MM.1S (cell line): ENCODE data around the gene SLC4A7.
"Not testable (repeated sequence)": the region's sequence is repeated elsewhere in the genome, so short reads cannot be mapped to it uniquely, and the experiment has no call there.

Source experiments
- DNase-seq: peaks from one replicate; pipeline ENCODE4 v3.0.0-alpha.2; 2015
- H2AFZ ChIP-seq: fragments of 300-600 bp; sonication (generic); 2 replicates; pipeline ENCODE4 v1.6.0; 2016; ENCODE audit warnings: antibody characterized with exemption, low read length
- H3F3A ChIP-seq: fragments of 300-600 bp; sonication (generic); 2 replicates; pipeline ENCODE4 v1.6.1; 2016; ENCODE audit warnings: mild to moderate bottlenecking, antibody characterized with exemption, low read length, moderate library complexity, mixed read lengths; ENCODE audit not compliant: insufficient read depth
- H3K27ac ChIP-seq: fragments of 300-600 bp; sonication (generic); 2 replicates; pipeline ENCODE4 v1.5.1; 2016; ENCODE audit warnings: mild to moderate bottlenecking, low read length
- H3K27me3 ChIP-seq: fragments of 300-600 bp; sonication (generic); replicated peaks from 2 replicates; pipeline ENCODE4 v1.6.0; 2016; ENCODE audit warnings: low read length; ENCODE audit not compliant: insufficient read depth
- H3K36me3 ChIP-seq: fragments of 300-600 bp; sonication (generic); replicated peaks from 2 replicates; pipeline ENCODE4 v1.6.1; 2016; ENCODE audit warnings: mild to moderate bottlenecking, low read length, mixed read lengths; ENCODE audit not compliant: insufficient read depth
- H3K4me1 ChIP-seq: fragments of 300-600 bp; sonication (generic); 2 replicates; pipeline ENCODE4 v1.6.1; 2016; ENCODE audit warnings: low read length, mixed read lengths
- H3K4me2 ChIP-seq: fragments of 300-600 bp; sonication (generic); 2 replicates; pipeline ENCODE4 v1.6.0; 2016; ENCODE audit warnings: low read depth, low read length
- H3K4me3 ChIP-seq: fragments of 300-600 bp; sonication (generic); 2 replicates; pipeline ENCODE4 v1.5.1; 2016; ENCODE audit warnings: low read length, mixed read lengths
- H3K79me2 ChIP-seq: fragments of 300-600 bp; sonication (generic); 2 replicates; pipeline ENCODE4 v1.6.1; 2016; ENCODE audit warnings: mixed run types, low read length, mixed read lengths
- H3K9ac ChIP-seq: fragments of 300-600 bp; sonication (generic); 2 replicates; pipeline ENCODE4 v1.6.1; 2016; ENCODE audit warnings: low read length, mixed read lengths
- H3K9me2 ChIP-seq: fragments of 300-600 bp; sonication (generic); replicated peaks from 2 replicates; pipeline ENCODE4 v1.6.1; 2016; ENCODE audit warnings: mild to moderate bottlenecking, low read length, mixed read lengths; ENCODE audit not compliant: insufficient read depth
- H3K9me3 ChIP-seq: fragments of 300-600 bp; sonication (generic); replicated peaks from 2 replicates; pipeline ENCODE4 v1.6.1; 2016; ENCODE audit warnings: mild to moderate bottlenecking, low read length, mixed read lengths; ENCODE audit not compliant: insufficient read depth
- H4K20me1 ChIP-seq: fragments of 300-600 bp; sonication (generic); 2 replicates; pipeline ENCODE4 v1.6.1; 2016; ENCODE audit warnings: mild to moderate bottlenecking, low read length, moderate library complexity, mixed read lengths; ENCODE audit not compliant: insufficient read depth
- CTCF ChIP-seq: fragments of 300-600 bp; sonication (generic); IDR thresholded peaks from 2 replicates; pipeline ENCODE4 v1.5.1; 2016; ENCODE audit warnings: antibody characterized with exemption, low read length, mixed read lengths
- EZH2 ChIP-seq: fragments of 300-600 bp; sonication (generic); optimal IDR thresholded peaks from 2 replicates; pipeline ENCODE3; 2017; ENCODE audit warnings: low read depth, mild to moderate bottlenecking, antibody characterized with exemption, low read length, mixed read lengths
- EZH2phosphoT487 ChIP-seq: fragments of 300-600 bp; sonication (generic); IDR thresholded peaks from 2 replicates; pipeline ENCODE4 v1.6.1; 2018; ENCODE audit warnings: antibody characterized with exemption, low read length

The SLC4A7 gene

GRCh38 chr3:27451842-27452241 lies 32.3 kb downstream of the SLC4A7 start:
- Histone ChIP-seq H3K4me3 (no peak overlapping the region), H3K27me3 (no peaks in the 10 kb centered on the region), H3K9ac (no peak overlapping the region), H3K27ac (no peak overlapping the region), H3K9me2 (no peaks in the 10 kb centered on the region), H3K79me2 (no peaks in the 10 kb centered on the region), H3K36me3 (no peaks in the 10 kb centered on the region), H3K4me1 (no peaks in the 10 kb centered on the region), H3K4me2 (no peak overlapping the region), H4K20me1 (no peaks in the 10 kb centered on the region), H2AFZ (no peak overlapping the region), H3K9me3 (no peaks in the 10 kb centered on the region), H3F3A (no peaks in the 10 kb centered on the region)
- no peak for TF ChIP-seq EZH2phosphoT487
- no peak for TF ChIP-seq EZH2
- no peak for TF ChIP-seq CTCF
- DNase-seq, result no peak

- no peaks in the 10 kb centered on the region for H3K36me3 ChIP-seq
- no peak for DNase-seq
- no peaks in the 10 kb centered on the region for H3K79me2 ChIP-seq
Observed at GRCh38 chr3:27451251-27451650, 32.9 kb downstream of the SLC4A7 start.

GRCh38 chr3:27449530-27450150 lies 34.5 kb downstream of the SLC4A7 start:
- no peaks in the 10 kb centered on the region for H4K20me1 ChIP-seq
- no peaks in the 10 kb centered on the region for H3K9me2 ChIP-seq
- no peak overlapping the region for H3K27ac ChIP-seq
- H3K4me1 ChIP-seq, result no peaks in the 10 kb centered on the region
- no peak overlapping the region for H3K4me3 ChIP-seq
- no peak overlapping the region for H2AFZ ChIP-seq
- no peaks in the 10 kb centered on the region for H3F3A ChIP-seq
- no peak overlapping the region for H3K9ac ChIP-seq
- TF ChIP-seq CTCF (no peak), EZH2 (no peak), EZH2phosphoT487 (no peak)
- no peak for DNase-seq
- no peak overlapping the region for H3K4me2 ChIP-seq
- no peaks in the 10 kb centered on the region for H3K79me2 ChIP-seq
- H3K9me3 ChIP-seq, result no peaks in the 10 kb centered on the region
- H3K36me3 ChIP-seq, result no peaks in the 10 kb centered on the region
- H3K27me3 ChIP-seq, result no peaks in the 10 kb centered on the region

More at GRCh38 chr3:27451251-27451650, 32.9 kb downstream of the SLC4A7 start:
- H3K4me1 ChIP-seq, result no peaks in the 10 kb centered on the region
- H2AFZ ChIP-seq, result no peak overlapping the region
- no peaks in the 10 kb centered on the region for H3K9me2 ChIP-seq
- H4K20me1 ChIP-seq, result no peaks in the 10 kb centered on the region
- no peak overlapping the region for H3K9ac ChIP-seq
- H3K9me3 ChIP-seq, result no peaks in the 10 kb centered on the region
- H3F3A ChIP-seq, result no peaks in the 10 kb centered on the region
- TF ChIP-seq EZH2 (no peak), CTCF (no peak), EZH2phosphoT487 (no peak)
- H3K4me2 ChIP-seq, result no peak overlapping the region
- no peak overlapping the region for H3K4me3 ChIP-seq
- H3K27me3 ChIP-seq, result no peaks in the 10 kb centered on the region
- no peak overlapping the region for H3K27ac ChIP-seq

- H3K27ac ChIP-seq, H3K4me3 ChIP-seq, DNase-seq, H3K9ac ChIP-seq, H3K36me3 ChIP-seq, H4K20me1 ChIP-seq, H3K27me3 ChIP-seq, H3K9me2 ChIP-seq, H2AFZ ChIP-seq, H3K4me1 ChIP-seq, H3K79me2 ChIP-seq, H3K4me2 ChIP-seq, H3K9me3 ChIP-seq, H3F3A ChIP-seq: not testable (repeated sequence)
Observed at GRCh38 chr3:27442995-27443394, 41.2 kb downstream of the SLC4A7 start.

- not testable (repeated sequence) for H3K9me2 ChIP-seq, H3K79me2 ChIP-seq, H3F3A ChIP-seq, H3K4me2 ChIP-seq, DNase-seq, H4K20me1 ChIP-seq, H3K4me1 ChIP-seq, H3K36me3 ChIP-seq, H3K4me3 ChIP-seq, H3K27me3 ChIP-seq, H3K27ac ChIP-seq, H3K9me3 ChIP-seq, H3K9ac ChIP-seq, H2AFZ ChIP-seq
Observed at GRCh38 chr3:27438352-27438751, 45.8 kb downstream of the SLC4A7 start.
